ENCODE measurements around the gene B4GALNT1. TPM values are rescaled to one million over a fixed set of nuclear protein-coding genes. Genes with fewer than 3 reads are reported as not detected.

Gene B4GALNT1
- total and polyA plus RNA-seq, 9 of the 15 experiments (the other 6 are each of a cell fraction or from before 2014, with no cell fraction given): 1.0 to 32.2 (median 9.8) TPM

DNA sequence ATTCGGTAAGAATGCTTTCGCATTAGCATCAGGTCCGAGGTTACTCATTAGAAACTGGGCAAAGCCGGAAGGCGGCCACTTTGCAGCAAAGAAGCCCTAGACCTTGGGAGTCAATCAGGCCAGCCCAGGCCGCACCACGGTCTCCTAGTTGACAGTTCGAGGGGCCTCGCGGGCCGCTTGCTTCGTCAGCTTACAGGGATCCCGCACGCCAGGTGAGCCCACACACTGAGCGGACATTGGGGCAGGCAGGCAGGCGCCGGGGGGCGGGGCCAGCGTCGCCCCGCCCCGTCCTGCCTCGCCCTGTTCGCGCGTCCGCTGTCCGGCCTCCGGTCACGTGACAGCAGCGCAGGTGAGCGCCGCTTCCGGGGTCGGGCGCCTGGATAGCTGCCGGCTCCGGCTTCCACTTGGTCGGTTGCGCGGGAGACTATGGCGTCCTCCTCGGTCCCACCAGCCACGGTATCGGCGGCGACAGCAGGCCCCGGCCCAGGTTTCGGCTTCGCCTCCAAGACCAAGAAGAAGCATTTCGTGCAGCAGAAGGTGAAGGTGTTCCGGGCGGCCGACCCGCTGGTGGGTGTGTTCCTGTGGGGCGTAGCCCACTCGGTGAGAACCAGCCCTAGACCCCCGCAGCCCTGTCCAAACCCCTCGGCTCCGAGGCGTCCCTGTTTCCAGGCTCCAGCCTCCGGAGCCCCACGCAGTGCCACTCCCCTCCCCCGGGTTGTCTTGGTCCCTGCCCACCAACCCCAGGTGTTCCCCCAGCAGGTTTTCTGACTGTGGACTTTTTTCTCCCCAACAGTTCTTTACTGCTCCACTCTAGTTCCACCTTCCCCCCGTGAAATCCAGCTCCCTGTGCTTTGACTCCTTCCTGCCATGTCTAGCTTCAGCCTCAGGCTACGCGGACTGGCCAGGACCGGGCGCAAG, 41.9 kb downstream of the B4GALNT1 start, which contains the start of gene PIP4K2C (continued):
- TF ChIP-seq, protein P1, sequence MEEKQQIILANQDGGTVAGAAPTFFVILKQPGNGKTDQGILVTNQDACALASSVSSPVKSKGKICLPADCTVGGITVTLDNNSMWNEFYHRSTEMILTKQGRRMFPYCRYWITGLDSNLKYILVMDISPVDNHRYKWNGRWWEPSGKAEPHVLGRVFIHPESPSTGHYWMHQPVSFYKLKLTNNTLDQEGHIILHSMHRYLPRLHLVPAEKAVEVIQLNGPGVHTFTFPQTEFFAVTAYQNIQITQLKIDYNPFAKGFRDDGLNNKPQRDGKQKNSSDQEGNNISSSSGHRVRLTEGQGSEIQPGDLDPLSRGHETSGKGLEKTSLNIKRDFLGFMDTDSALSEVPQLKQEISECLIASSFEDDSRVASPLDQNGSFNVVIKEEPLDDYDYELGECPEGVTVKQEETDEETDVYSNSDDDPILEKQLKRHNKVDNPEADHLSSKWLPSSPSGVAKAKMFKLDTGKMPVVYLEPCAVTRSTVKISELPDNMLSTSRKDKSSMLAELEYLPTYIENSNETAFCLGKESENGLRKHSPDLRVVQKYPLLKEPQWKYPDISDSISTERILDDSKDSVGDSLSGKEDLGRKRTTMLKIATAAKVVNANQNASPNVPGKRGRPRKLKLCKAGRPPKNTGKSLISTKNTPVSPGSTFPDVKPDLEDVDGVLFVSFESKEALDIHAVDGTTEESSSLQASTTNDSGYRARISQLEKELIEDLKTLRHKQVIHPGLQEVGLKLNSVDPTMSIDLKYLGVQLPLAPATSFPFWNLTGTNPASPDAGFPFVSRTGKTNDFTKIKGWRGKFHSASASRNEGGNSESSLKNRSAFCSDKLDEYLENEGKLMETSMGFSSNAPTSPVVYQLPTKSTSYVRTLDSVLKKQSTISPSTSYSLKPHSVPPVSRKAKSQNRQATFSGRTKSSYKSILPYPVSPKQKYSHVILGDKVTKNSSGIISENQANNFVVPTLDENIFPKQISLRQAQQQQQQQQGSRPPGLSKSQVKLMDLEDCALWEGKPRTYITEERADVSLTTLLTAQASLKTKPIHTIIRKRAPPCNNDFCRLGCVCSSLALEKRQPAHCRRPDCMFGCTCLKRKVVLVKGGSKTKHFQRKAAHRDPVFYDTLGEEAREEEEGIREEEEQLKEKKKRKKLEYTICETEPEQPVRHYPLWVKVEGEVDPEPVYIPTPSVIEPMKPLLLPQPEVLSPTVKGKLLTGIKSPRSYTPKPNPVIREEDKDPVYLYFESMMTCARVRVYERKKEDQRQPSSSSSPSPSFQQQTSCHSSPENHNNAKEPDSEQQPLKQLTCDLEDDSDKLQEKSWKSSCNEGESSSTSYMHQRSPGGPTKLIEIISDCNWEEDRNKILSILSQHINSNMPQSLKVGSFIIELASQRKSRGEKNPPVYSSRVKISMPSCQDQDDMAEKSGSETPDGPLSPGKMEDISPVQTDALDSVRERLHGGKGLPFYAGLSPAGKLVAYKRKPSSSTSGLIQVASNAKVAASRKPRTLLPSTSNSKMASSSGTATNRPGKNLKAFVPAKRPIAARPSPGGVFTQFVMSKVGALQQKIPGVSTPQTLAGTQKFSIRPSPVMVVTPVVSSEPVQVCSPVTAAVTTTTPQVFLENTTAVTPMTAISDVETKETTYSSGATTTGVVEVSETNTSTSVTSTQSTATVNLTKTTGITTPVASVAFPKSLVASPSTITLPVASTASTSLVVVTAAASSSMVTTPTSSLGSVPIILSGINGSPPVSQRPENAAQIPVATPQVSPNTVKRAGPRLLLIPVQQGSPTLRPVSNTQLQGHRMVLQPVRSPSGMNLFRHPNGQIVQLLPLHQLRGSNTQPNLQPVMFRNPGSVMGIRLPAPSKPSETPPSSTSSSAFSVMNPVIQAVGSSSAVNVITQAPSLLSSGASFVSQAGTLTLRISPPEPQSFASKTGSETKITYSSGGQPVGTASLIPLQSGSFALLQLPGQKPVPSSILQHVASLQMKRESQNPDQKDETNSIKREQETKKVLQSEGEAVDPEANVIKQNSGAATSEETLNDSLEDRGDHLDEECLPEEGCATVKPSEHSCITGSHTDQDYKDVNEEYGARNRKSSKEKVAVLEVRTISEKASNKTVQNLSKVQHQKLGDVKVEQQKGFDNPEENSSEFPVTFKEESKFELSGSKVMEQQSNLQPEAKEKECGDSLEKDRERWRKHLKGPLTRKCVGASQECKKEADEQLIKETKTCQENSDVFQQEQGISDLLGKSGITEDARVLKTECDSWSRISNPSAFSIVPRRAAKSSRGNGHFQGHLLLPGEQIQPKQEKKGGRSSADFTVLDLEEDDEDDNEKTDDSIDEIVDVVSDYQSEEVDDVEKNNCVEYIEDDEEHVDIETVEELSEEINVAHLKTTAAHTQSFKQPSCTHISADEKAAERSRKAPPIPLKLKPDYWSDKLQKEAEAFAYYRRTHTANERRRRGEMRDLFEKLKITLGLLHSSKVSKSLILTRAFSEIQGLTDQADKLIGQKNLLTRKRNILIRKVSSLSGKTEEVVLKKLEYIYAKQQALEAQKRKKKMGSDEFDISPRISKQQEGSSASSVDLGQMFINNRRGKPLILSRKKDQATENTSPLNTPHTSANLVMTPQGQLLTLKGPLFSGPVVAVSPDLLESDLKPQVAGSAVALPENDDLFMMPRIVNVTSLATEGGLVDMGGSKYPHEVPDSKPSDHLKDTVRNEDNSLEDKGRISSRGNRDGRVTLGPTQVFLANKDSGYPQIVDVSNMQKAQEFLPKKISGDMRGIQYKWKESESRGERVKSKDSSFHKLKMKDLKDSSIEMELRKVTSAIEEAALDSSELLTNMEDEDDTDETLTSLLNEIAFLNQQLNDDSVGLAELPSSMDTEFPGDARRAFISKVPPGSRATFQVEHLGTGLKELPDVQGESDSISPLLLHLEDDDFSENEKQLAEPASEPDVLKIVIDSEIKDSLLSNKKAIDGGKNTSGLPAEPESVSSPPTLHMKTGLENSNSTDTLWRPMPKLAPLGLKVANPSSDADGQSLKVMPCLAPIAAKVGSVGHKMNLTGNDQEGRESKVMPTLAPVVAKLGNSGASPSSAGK (IDR thresholded peaks at IDR 0.05): peak; percentile 73
- no peak for TF ChIP-seq BRD4 (IDR thresholded peaks at IDR 0.05)
- TF ChIP-seq CXXC5 (CRISPR knock-in tag; IDR thresholded peaks at IDR 0.05): peak; percentile 97
- TF ChIP-seq, protein P2, sequence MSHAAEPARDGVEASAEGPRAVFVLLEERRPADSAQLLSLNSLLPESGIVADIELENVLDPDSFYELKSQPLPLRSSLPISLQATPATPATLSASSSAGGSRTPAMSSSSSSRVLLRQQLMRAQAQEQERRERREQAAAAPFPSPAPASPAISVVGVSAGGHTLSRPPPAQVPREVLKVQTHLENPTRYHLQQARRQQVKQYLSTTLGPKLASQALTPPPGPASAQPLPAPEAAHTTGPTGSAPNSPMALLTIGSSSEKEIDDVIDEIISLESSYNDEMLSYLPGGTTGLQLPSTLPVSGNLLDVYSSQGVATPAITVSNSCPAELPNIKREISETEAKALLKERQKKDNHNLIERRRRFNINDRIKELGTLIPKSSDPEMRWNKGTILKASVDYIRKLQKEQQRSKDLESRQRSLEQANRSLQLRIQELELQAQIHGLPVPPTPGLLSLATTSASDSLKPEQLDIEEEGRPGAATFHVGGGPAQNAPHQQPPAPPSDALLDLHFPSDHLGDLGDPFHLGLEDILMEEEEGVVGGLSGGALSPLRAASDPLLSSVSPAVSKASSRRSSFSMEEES (CRISPR knock-in tag; IDR thresholded peaks at IDR 0.05): peak; percentile 100
- TF ChIP-seq, protein P3, sequence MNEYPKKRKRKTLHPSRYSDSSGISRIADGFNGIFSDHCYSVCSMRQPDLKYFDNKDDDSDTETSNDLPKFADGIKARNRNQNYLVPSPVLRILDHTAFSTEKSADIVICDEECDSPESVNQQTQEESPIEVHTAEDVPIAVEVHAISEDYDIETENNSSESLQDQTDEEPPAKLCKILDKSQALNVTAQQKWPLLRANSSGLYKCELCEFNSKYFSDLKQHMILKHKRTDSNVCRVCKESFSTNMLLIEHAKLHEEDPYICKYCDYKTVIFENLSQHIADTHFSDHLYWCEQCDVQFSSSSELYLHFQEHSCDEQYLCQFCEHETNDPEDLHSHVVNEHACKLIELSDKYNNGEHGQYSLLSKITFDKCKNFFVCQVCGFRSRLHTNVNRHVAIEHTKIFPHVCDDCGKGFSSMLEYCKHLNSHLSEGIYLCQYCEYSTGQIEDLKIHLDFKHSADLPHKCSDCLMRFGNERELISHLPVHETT (CRISPR knock-in tag; conservative IDR thresholded peaks at IDR 0.05 in 1 of 2, IDR thresholded peaks at IDR 0.05 in 1 of 2): no peak
- TF ChIP-seq BMI1 (IDR thresholded peaks at IDR 0.05; ENCODE audit: low read length): no peak
- peak; percentile 80 for TF ChIP-seq FIP1L1 (IDR thresholded peaks at IDR 0.05; ENCODE audit: low read depth, low read length, poor library complexity, severe bottlenecking)
- TF ChIP-seq THRAP3 (IDR thresholded peaks at IDR 0.05; ENCODE audit: borderline replicate concordance): no peak
- peak; percentile 72 for TF ChIP-seq TAF1 (IDR thresholded peaks at IDR 0.05; ENCODE audit: control insufficient read depth, extremely low read depth, insufficient read depth, low read length, severe bottlenecking)
